ENCODE data around the gene EPSTI1.
"Not testable (repeated sequence)": the region's sequence is repeated elsewhere in the genome, so short reads cannot be mapped to it uniquely, and the experiment has no call there.

EPSTI1 gene

DNA sequence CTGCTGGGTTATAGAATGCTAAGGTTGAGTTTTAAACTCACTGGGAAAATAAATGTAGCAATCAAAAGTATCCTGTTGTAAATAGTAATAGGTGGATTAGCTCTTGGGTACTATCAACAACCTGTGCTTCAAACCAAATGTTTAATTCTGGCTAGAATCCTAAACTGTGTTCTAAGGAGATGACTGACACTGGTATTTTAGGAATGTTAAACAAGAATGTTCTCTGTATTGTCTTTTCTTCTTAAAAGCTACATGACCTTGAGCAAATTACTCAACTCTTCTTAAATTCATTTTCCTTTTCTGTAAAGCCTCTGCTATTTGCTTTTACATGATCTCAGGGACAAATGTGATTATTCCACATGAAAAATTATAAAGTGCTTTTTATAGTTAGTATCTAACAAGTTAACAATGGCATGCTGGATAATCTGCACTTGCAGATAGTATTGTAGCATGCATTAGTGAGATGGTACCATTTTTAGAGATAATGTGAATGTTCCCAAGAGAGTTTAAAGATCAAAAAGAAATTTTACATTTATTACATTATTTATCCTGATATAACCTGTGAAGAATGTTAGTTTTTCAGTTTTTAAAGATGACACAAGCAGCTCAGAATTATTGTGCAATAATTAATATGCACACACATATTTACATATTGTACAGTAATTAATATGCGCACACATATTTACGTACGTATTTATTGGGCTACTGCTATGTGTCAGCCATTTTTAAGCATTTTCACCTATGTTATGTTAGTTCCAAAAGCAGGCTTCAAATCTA lies 13.6 kb upstream of the EPSTI1 start:
- no peak for DNase-seq

GRCh38 chr13:43003729-43004128 lies 11.7 kb upstream of the EPSTI1 start:
- no peak for DNase-seq

DNA sequence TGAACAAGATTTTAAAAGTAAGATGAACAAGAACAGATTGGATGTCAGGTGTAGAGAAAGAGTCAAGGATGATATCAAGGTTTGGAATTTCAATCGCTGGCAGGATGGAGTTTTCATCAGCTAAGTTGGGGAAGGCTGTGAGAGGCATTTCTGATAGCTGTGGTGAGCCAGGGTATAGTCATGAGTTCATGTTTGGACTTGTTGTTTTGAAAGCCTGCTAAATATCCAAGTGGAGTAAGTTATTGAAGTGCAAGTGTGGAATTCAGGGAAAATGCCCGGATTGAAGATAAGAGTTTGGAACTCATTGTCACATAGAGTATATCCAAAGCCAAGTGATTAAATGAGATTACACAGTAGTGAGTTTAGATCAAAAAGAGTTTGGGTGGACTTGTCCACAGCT lies 11.0 kb upstream of the EPSTI1 start:
- DNase-seq: no peak

DNA sequence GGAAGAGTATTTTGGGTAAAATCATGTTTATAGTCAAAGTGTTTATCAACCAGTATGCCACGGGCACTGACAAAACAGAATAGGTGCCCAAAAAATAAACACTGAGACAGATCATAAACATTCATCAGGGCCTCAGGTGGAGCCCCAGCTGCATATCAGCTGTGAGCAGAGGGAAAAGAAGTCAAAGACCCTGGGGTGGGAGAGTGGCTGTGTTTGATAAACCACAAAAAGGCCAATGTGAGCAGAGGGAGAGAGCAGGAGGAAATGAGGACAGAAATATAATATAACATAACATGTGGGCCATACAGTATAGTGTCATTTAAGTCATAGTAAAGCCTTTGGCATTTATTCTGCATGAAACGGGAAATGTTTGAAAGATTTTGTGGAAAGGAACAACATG lies 10.0 kb upstream of the EPSTI1 start:
- no peak for DNase-seq

GRCh38 chr13:43000676-43001075 lies 8.6 kb upstream of the EPSTI1 start:
- DNase-seq: no peak

DNA sequence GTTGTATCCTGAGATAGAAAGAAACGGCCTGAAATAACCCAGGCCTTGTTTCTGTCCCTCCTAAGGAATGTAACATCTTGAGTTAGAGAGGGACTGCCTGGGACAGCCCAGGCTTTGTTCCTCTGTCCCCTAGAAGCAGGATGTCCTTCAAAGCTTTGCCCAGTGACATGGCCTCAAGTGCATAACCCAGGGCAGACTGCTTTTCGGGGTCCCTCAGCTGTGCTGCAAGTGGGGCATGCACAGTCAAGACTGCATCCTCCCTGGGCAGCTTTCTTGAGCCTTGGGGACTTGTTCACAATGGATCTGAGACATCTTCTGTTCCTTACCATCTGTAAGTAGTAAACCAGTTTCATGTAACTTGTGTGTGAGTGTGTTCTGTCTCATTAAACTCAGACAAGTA lies 7.5 kb upstream of the EPSTI1 start:
- DNase-seq: no peak

DNA sequence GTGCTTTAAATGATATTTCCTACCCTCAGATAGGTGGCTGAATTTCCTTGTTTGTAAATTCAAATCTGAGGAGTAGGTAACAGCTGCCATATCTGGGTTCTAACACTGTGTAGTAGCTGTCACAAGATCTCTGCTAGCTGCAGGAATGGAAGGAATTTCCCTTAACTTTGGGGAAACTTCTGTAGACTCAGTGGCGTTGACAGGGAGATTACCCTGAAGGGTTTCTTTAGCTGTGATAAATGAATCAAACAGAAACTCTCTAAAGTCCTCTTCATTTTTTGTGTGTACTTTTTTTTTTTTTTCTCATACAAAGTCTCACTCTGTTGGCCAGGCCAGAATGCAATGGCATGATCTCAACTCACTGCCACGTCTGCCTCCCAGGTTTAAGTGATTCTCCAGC lies 5.3 kb upstream of the EPSTI1 start:
- DNase-seq: no peak

- no peak for DNase-seq
These were observed 4.5 kb upstream of the EPSTI1 start for GRCh38 chr13:42996584-42996983.

DNA sequence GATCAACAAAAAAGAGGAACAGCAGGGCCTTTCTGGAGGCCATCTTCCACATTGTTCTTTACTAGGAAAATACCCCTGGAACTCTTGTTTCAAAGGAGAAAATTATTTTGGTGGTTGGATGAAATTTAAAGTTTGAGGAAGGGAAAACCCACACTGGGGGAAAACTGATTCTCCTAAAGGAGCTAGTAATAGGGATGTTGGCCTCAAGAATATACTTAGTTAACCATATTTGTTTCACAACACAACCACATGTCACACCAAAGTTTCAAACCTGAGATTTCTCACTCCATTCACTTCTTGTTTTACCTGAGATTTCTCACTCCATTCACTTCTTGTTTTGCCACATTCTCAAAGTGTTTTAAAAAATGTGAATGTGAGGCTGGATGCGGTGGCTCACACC lies 2.8 kb upstream of the EPSTI1 start:
- DNase-seq: no peak

GRCh38 chr13:42992764-42993122 lies 702 bp upstream of the EPSTI1 start:
- DNase-seq: no peak

- not testable (repeated sequence) for DNase-seq
These were observed 676 bp downstream of the EPSTI1 start for GRCh38 chr13:42991233-42991897.

DNA sequence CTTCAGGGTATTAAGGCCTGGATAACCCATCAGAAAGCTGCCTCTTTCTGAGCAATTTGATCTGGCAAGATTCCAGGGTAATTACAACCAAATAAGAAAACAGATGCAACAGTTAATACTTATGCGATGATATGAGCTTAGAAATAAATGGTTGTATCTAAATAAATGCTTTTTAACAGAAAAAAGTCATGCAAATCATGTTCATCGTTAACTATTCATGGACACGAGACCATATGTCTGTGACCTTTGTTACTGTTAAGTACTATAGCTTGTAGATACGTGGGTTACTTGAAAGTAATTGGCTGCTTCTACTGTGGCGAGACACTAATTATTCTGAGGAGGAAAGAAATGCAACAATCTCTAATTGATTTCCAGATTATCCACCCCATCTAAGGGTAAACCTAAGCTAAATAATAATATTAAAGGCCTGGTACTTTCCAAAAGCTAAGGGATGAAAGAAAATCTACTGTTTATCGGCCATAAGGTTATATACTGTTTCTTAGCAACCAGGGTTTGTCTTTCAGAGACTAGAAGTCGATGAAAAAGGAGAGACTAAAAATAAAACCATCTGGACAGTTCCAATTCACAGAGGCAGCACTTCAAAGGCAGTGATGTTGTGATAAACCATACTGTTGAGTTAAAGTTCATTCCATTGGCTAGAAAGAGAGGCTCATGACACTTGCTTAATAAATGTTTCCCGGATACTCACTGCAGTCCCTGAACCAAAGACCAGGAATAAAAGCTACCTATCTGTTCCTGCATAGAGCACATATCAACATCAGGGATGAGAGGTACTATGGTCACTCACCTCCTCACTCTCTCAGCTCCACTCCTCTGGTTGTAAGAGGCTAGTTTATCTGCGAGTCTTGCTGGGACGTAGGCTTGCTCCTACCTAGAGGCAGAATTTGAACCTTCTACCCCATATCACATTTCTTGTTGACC lies 1.5 kb downstream of the EPSTI1 start:
- DNase-seq: peak in 2 of 6 experiments; percentile 6 to 33

DNA sequence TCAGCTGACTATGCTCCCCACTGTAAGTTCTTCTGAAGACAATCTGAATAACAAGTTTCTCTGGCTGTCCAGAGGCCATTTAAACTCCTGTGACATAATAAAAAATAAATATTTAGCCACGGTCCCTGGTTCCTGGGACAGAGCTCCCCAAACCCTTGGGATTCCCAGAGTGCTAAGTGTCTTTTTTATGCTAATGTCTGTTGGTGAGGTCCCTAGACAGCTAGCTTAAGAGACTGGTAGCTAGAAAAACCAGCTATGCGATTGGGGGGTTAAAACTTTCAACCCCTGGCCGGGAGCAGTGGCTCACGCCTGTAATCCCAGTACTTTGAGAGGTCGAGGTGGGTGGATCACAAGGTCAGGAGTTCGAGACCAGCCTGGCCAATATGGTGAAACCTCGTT lies 5.9 kb downstream of the EPSTI1 start:
- no peak for DNase-seq

DNA sequence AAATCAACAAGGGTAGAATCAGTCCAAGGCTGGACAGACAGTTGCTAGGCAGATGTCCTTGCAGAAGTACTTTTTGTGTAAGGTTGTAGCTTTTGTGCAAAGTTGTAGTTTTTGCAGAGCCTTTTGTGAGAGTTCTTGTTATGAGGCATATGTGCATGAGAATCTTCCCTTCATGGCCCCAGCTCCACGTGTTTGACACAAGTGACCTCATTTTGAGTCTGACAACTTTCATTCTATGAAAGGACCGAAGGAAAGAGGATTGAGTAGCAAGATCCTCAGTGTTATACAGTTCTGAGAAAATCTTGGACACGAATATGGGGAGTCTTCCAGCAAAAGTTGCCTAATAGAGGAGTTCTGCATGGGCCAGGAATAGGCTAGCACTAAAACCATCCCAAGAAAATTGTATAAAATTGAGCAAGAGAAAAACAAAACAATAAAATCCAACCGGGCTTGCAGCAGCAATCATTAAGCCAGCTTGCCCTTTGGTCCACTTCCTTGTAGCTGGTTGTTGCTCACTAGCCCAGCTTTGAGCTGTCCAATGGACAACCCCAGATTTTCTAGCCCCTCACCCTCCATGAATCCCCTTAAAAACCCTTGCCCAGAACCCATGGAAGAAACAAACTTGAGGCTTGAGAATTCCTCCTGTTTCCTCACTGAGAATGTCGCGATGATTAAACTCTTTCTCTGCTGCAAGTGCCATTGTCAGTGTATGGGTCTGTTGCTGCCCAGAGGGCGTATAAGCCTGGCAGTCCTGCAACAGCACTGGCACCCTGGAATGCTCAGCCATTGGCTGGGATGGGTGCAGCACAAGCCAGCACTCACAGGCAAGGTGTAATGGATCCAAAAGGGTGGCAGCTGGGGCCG lies 6.5 kb downstream of the EPSTI1 start:
- no peak for DNase-seq

DNA sequence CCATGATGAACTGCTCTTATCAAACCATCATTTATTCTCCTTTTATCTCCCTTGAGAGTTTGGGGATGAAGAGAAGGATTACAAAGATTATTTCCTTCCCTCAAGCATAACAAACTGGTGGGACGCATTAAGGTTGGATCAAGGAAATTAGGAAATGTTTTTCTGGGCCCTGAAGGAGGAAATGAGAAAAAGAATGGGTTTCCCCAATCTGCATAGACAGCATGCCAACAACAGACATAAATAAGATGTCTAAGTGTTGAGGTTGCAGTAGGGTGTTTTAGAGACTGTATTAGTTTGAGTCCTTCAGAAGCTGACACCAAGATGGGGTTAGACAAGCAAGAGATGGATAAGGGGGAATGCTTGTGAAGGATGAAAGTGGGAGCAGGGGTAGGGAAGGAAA lies 7.3 kb downstream of the EPSTI1 start:
- DNase-seq: no peak

DNA sequence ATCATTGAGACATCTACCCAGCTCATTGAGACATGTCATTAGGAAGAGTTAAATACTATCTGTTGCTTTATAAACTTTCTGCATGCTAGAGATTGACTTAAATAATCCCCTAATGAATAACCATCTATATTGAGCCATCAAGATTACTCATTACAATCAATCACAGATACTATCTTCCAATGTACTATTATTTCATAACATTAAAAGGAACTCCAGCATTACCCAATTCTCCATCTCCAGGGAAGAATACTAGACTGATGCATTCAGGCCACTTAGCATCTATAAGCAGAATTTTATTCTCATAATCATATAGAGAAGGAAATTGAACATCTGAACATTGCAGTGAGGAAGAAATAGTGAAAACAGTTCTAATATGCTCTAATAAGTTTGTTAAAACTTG lies 8.0 kb downstream of the EPSTI1 start:
- no peak for DNase-seq

GRCh38 chr13:42981853-42982252 lies 10.2 kb downstream of the EPSTI1 start:
- DNase-seq: no peak

DNA sequence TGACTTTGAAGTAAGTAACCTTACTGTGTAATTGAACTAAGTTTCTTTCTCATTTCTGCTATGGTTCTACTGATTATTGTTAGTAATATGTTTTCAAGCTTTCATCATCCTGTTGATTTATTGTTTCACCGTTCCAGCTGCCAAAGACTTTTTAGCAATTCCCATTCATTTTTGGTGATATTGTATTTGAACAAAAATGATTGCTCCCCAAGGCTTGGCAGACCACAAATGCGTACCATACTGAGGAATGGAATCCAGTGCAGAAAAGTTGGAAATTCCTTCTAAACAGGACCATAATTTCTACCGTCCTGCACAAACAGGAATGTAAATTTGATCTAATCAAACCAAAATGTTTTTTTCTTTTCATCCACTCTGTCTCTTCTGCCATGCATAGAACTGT lies 10.7 kb downstream of the EPSTI1 start:
- no peak for DNase-seq

GRCh38 chr13:42977219-42977659 lies 14.8 kb downstream of the EPSTI1 start:
- DNase-seq: no peak

DNA sequence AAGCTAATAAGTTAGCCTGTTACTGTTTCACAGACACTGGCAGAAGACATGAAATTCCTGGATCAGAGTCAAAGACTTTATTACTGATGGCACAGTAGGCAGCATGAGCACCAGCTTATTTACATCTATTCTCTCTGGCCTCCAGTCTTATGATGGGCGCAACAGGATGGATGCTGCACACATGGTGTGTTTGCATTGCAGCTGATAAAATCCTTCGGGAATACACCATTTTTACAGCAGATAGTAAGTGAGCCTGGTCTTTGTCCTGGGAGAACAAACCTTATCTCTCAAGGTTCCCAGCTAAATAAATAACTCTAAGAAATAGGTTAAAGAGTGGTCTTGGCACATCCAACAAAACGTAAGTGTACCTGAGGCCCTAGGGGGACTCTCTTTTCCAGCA lies 16.0 kb downstream of the EPSTI1 start:
- no peak for DNase-seq

DNA sequence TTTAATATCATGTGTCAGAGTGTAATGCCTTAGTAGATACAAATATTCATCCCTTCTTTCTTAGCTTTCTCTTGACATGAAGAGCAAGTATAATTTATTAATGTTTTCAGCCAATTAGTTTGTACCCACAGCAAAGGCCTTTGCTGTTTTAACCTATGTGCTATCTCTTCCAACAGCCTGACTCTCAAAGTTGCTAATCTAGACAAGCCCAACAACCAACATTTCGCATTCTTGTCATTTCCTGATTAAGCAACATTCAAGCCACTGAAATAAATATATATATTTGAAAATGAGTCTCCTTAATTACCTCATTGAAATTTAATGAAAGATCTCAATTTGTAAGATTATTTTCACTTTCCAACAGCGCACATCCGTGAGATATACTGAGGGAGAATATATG lies 18.5 kb downstream of the EPSTI1 start:
- no peak for DNase-seq

- DNase-seq: no peak
These were observed 20.2 kb downstream of the EPSTI1 start for GRCh38 chr13:42971691-42972347.
